ENCODE results near the gene RNASEH2C.
"Not testable (repeated sequence)": the region's sequence is repeated elsewhere in the genome, so short reads cannot be mapped to it uniquely, and the experiment has no call there.

The RNASEH2C gene

DNA sequence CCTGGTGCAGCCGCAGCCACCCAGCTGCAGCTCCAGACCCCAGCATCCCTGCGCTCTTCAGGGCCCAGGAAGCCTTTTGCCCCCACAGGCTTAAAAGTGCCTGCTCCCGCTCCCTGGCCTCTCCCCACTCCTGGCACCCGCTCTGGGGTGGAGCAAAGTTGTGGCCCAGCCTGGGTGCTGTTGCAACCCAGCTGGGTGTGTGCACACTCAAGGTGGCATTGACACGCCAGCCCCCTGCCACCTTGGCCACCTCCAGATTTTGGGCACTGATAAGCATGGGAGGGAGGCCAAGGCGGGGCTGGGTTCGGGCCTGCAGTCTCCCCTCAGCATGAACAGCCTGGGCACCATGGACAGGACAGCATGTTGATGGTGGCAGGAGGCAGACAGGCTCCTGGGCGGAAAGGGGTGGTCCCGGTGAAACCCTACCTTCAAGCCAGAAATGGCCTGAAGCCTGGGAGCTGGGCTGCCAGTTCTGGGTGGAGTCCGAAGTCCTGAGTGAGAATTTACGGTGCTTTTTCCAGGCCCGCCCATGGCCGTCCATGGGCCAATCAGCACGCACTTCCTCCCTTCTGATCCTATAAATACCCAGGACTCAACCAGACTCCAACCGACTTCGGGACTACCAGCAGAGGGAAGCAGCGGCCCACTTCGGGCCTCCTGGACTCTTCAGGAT, 23.6 kb upstream of the RNASEH2C start:
- Histone ChIP-seq H3K4me2 (no peak overlapping the region), H3K27me3 (no peaks in the 10 kb centered on the region), H3K9me3 (replicated peaks in 1 of 11) (peaks cover 0 to 8% (median 3%) of the 10 kb centered on the region in 11 experiments; a peak in 6 of 22 replicates), H3K9ac (no peak overlapping the region), H4K20me1 (no peaks in the 10 kb centered on the region), H3K4me3 (no peak overlapping the region), H3K27ac (no peak overlapping the region), H3K36me3 (no peaks in the 10 kb centered on the region), H3K4me1 (no peaks in the 10 kb centered on the region)
- TF ChIP-seq Cebpa-rat (IDR thresholded peaks at IDR 0.05), result no peak

DNA sequence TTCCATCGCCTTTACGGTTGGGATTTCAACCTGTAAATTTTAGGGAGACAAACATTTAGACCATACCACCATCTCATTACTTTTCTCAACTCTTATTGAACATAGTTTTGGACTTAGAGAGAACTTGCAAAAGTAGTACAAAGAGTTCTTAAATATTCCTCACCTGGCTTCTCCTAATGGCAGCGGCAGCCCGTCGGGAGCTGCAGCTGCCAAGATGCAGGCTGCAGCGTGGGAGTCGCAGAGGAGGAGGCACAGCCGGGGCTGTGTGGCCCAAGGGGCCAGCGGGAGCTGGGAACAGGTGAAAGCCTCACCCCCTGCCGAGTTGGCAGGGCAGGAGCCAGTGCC, 23.1 kb upstream of the RNASEH2C start:
- Histone ChIP-seq H3K4me3 (no peak overlapping the region), H3K27me3 (no peaks in the 10 kb centered on the region)
- no peak for TF ChIP-seq Cebpa-rat (IDR thresholded peaks at IDR 0.05)

DNA sequence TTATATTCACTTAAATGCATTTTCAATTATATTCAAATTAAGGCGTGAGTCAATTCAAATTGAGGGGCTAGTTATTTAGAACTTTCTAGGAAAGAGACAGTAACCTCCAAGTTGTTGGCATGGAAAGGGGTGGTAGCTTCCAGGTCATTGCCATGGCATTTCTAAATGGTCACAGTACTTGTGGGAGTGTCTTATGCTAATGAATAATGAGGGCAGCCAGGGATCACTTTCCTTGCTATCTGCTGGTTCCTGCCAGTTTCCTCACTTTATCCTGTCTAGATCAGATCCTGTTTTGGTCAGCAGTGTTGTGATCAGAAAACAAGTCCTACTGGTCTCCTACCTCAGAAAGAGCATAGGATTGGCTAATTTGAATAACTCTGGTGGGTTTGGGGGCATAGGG, 21.8 kb upstream of the RNASEH2C start:
- Histone ChIP-seq H3K4me2 (no peak overlapping the region), H3K36me3 (no peaks in the 10 kb centered on the region), H3K27ac (no peak overlapping the region), H3K9ac (no peak overlapping the region), H3K4me1 (no peaks in the 10 kb centered on the region), H3K27me3 (no peaks in the 10 kb centered on the region), H3K9me3 (replicated peaks in 1 of 11) (peaks cover 8 to 20% (median 14%) of the 10 kb centered on the region in 11 experiments), H3K4me3 (no peak overlapping the region), H4K20me1 (no peaks in the 10 kb centered on the region)
- no peak for TF ChIP-seq Cebpa-rat (IDR thresholded peaks at IDR 0.05)

More for the DNA sequence above, 23.1 kb upstream of the RNASEH2C start:
- Histone ChIP-seq H3K27ac (no peak overlapping the region), H3K4me1 (no peaks in the 10 kb centered on the region), H3K36me3 (no peaks in the 10 kb centered on the region), H3K4me2 (no peak overlapping the region), H3K9me3 (replicated peaks in 1 of 11) (peaks cover 0 to 10% (median 4%) of the 10 kb centered on the region in 11 experiments; a peak in 10 of 22 replicates), H4K20me1 (no peaks in the 10 kb centered on the region), H3K9ac (no peak overlapping the region)

- no peak for TF ChIP-seq Cebpa-rat (IDR thresholded peaks at IDR 0.05)
- Histone ChIP-seq H3K36me3 (no peaks in the 10 kb centered on the region), H3K27ac (no peak overlapping the region), H3K4me3 (no peak overlapping the region), H3K4me2 (no peak overlapping the region), H4K20me1 (no peaks in the 10 kb centered on the region), H3K27me3 (no peaks in the 10 kb centered on the region), H3K4me1 (no peaks in the 10 kb centered on the region), H3K9ac (no peak overlapping the region), H3K9me3 (replicated peaks in 1 of 11) (peaks cover 20 to 31% (median 26%) of the 10 kb centered on the region in 11 experiments)
Measured at GRCh38 chr11:65741185-65741584, 20.6 kb upstream of the RNASEH2C start.

- peaks cover 32 to 42% (median 37%) of the 10 kb centered on the region in 11 experiments for H3K9me3 ChIP-seq (replicated peaks in 1 of 11)
- TF ChIP-seq Cebpa-rat (IDR thresholded peaks at IDR 0.05), result no peak
Measured at GRCh38 chr11:65739022-65739421, 18.4 kb upstream of the RNASEH2C start.

GRCh38 chr11:65736810-65737209, 16.2 kb upstream of the RNASEH2C start:
- Histone ChIP-seq H3K4me3 (no peak overlapping the region), H3K9ac (no peak overlapping the region), H3K27ac (no peak overlapping the region), H4K20me1 (no peaks in the 10 kb centered on the region), H3K9me3 (replicated peaks in 1 of 11) (peaks cover 39 to 48% (median 45%) of the 10 kb centered on the region in 11 experiments), H3K4me2 (no peak overlapping the region), H3K4me1 (no peaks in the 10 kb centered on the region), H3K27me3 (no peaks in the 10 kb centered on the region), H3K36me3 (no peaks in the 10 kb centered on the region)
- TF ChIP-seq Cebpa-rat (IDR thresholded peaks at IDR 0.05), result no peak

More at GRCh38 chr11:65739022-65739421, 18.4 kb upstream of the RNASEH2C start:
- H3K27ac ChIP-seq, result no peak overlapping the region
- no peaks in the 10 kb centered on the region for H3K4me1 ChIP-seq
- no peaks in the 10 kb centered on the region for H3K27me3 ChIP-seq
- H3K4me3 ChIP-seq, result no peak overlapping the region
- no peak overlapping the region for H3K4me2 ChIP-seq
- H3K9ac ChIP-seq, result no peak overlapping the region
- H4K20me1 ChIP-seq, result no peaks in the 10 kb centered on the region
- H3K36me3 ChIP-seq, result no peaks in the 10 kb centered on the region

DNA sequence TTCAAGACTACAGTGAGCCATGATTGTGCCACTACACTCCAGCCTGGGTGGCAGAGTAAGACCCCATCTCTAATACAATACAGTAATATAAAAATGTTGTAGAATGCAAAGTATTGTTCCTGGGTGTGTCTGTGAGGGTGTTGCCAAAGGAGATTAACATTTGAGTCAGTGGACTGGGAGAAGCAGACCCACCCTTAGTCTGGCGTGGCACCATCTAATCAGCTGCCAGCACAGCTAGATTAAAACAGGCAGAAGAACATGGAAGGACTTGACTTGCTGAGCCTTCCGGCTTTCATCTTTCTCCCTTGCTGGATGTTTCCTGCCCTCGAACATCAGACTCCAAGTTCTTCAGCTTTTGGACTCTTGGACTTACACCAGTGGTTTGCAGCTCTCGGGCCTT, 14.5 kb upstream of the RNASEH2C start:
- not testable (repeated sequence) for H3K27me3 ChIP-seq, H3K9ac ChIP-seq, H3K4me2 ChIP-seq, H3K27ac ChIP-seq, H3K4me1 ChIP-seq, H4K20me1 ChIP-seq, H3K36me3 ChIP-seq, H3K4me3 ChIP-seq
- peaks cover 42 to 52% (median 48%) of the 10 kb centered on the region in 11 experiments for H3K9me3 ChIP-seq (replicated peaks in 1 of 11)

GRCh38 chr11:65730461-65730860, 9.9 kb upstream of the RNASEH2C start:
- Histone ChIP-seq H3K27ac (no peak overlapping the region), H4K20me1 (no peaks in the 10 kb centered on the region), H3K4me2 (no peak overlapping the region), H3K9ac (no peak overlapping the region), H3K4me1 (no peaks in the 10 kb centered on the region), H3K36me3 (no peaks in the 10 kb centered on the region), H3K27me3 (no peaks in the 10 kb centered on the region), H3K4me3 (no peak overlapping the region), H3K9me3 (replicated peaks in 1 of 11) (peaks cover 9 to 20% (median 14%) of the 10 kb centered on the region in 11 experiments; a peak in 17 of 22 replicates)
- no peak for TF ChIP-seq Cebpa-rat (IDR thresholded peaks at IDR 0.05)

DNA sequence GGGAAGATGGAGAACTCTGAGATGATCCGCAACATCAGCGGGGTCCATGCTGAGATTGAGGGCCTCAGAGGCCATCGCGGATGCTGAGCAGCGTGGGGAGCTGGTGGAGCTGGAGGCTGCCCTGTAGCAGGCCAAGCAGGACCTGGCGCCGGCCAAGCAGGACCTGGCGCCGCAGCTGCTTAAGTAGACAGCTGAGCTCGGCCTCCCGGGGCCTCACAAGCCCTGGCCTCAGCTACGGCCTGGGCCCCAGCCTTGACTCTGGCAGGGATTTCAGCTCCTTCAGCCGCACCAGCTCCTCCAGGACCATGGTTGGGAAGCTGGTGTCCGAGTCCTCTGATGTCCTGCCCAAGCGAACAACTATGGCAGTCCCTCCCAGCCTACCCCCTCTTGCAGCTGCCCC, 7.3 kb upstream of the RNASEH2C start:
- Histone ChIP-seq H3K4me3 (no peak overlapping the region), H3K9me3 (replicated peaks in 1 of 11) (peaks cover 7 to 14% (median 10%) of the 10 kb centered on the region in 11 experiments; a peak in 16 of 22 replicates), H3K4me2 (no peak overlapping the region), H3K27ac (no peak overlapping the region), H3K36me3 (no peaks in the 10 kb centered on the region), H4K20me1 (no peaks in the 10 kb centered on the region), H3K27me3 (no peaks in the 10 kb centered on the region), H3K9ac (no peak overlapping the region), H3K4me1 (no peaks in the 10 kb centered on the region)
- TF ChIP-seq Cebpa-rat (IDR thresholded peaks at IDR 0.05), result no peak

DNA sequence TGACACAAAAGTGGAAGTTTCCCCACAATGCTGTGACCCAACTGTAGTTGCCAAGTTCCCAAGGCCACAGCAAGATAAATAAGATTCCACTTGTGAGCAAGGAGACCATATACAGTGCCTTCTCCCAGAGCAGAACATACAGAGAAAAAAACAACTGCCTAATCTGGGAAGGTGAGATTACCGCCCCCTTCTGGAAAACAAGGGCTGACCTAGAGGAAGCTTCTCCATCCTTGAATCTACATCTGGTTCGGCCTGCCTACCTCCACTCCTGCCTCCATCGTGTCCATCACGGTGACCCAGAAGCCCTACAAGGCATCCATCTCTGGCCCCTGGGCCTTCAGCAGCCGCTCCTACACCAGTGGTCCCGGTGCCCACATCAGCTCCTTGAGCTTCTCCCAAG, 6.1 kb upstream of the RNASEH2C start:
- peaks cover 0 to under 1% (median 0%) of the 10 kb centered on the region in 10 experiments; a peak in 2 of 20 replicates for H3K4me1 ChIP-seq
- H3K27ac ChIP-seq, result no peak overlapping the region
- H3K36me3 ChIP-seq, result no peaks in the 10 kb centered on the region
- no peak overlapping the region for H3K4me3 ChIP-seq
- no peaks in the 10 kb centered on the region for H4K20me1 ChIP-seq
- H3K27me3 ChIP-seq, result no peaks in the 10 kb centered on the region
- TF ChIP-seq Cebpa-rat (IDR thresholded peaks at IDR 0.05), result no peak
- no peak overlapping the region for H3K4me2 ChIP-seq
- H3K9me3 ChIP-seq (replicated peaks in 1 of 11), result peaks cover 0 to 3% (median 2%) of the 10 kb centered on the region in 11 experiments; a peak in 9 of 22 replicates
- H3K9ac ChIP-seq, result no peak overlapping the region
